Panc1 (cell line): ENCODE measurements around the gene MEIS1. TPM values are rescaled to one million over a fixed set of nuclear protein-coding genes. Genes with fewer than 3 reads are reported as not detected.

ENCODE experiments used
- ATAC-seq: fragments of 200-7000 bp; cut with Tn5 transposase; 2 replicates; pipeline ENCODE4 v1.9.1; 2020; ENCODE audit warnings: mild to moderate bottlenecking, moderate library complexity
- BruUV-seq: library from RNA; stranded (reverse); fragments of 400-500 nt; replicated peaks from 2 replicates; lab custom pipeline; 2021; lab: Mats Ljungman, UMichigan
- CTCF ChIA-PET: fragments of 300-600 bp; sonication (Branson Sonifier 250); formaldehyde crosslinking; loops from one replicate; lab custom pipeline; 2022; ENCODE audit warnings: antibody characterized with exemption; lab: Charles Lee
- POLR2A ChIA-PET: fragments of 300-600 bp; sonication (Branson Sonifier 250); formaldehyde crosslinking; loops from one replicate; lab custom pipeline; 2022; ENCODE audit warnings: antibody characterized with exemption; lab: Charles Lee
- DNase-seq: peaks from one replicate; pipeline ENCODE4 v3.0.0-alpha.2; 2010; ENCODE audit warnings: low read depth, low spot score
- H3K27ac ChIP-seq: 2 replicates; pipeline ENCODE4 v1.5.1; 2011; ENCODE audit warnings: mild to moderate bottlenecking, low read length, inconsistent platforms
- H3K27me3 ChIP-seq: fragments of 200-500 bp; sonication (Bioruptor generic); 2 replicates; pipeline ENCODE4 v1.6.0; 2014; ENCODE audit warnings: low read length, inconsistent platforms; ENCODE audit not compliant: control insufficient read depth, insufficient read depth
- H3K36me3 ChIP-seq: fragments of 200-500 bp; sonication (Bioruptor generic); 2 replicates; pipeline ENCODE4 v1.5.1; 2014; ENCODE audit warnings: inconsistent platforms, mild to moderate bottlenecking, low read length, moderate library complexity; ENCODE audit not compliant: control insufficient read depth, insufficient read depth
- H3K4me1 ChIP-seq: 2 replicates; pipeline ENCODE4 v1.5.1; 2011; ENCODE audit warnings: inconsistent platforms, mild to moderate bottlenecking, low read length, moderate library complexity; ENCODE audit not compliant: control insufficient read depth, insufficient read depth
- H3K4me3 ChIP-seq, 2 experiments: 2 replicates each; pipeline ENCODE4 v1.5.1; 2011 to 2012; ENCODE audit warnings: low read depth in 2 of 2, low read length in 2 of 2, mild to moderate bottlenecking in 2 of 2, inconsistent platforms in 1 of 2, moderate library complexity in 1 of 2
- H3K9me3 ChIP-seq: fragments of 200-500 bp; sonication (Bioruptor generic); 2 replicates; pipeline ENCODE4 v1.5.1; 2014; ENCODE audit warnings: low read depth, mild to moderate bottlenecking, inconsistent platforms, low read length, moderate library complexity; ENCODE audit not compliant: control insufficient read depth, insufficient read depth
- CTCF ChIP-seq: fragments of 450-650 bp; IDR thresholded peaks from 2 replicates; pipeline ENCODE4 v1.5.1; 2017; ENCODE audit warnings: mild to moderate bottlenecking
- POLR2AphosphoS5 ChIP-seq: IDR thresholded peaks from 2 replicates; pipeline ENCODE4 v1.6.1; 2012; ENCODE audit warnings: mild to moderate bottlenecking, low read depth, low read length, moderate library complexity
- REST ChIP-seq, 2 experiments: IDR thresholded peaks; 2 replicates each; pipeline ENCODE4 v1.6.1; 2011 to 2012; ENCODE audit warnings: low read depth in 2 of 2, control low read depth in 1 of 2, low read length in 1 of 2, mild to moderate bottlenecking in 1 of 2, moderate library complexity in 1 of 2; ENCODE audit not compliant: insufficient read depth in 1 of 2
- SIN3A ChIP-seq: IDR thresholded peaks from 2 replicates; pipeline ENCODE4 v1.6.1; 2012; ENCODE audit warnings: low read depth, mild to moderate bottlenecking, low read length, moderate library complexity, borderline replicate concordance; ENCODE audit not compliant: insufficient read depth
- TCF7L2 ChIP-seq: IDR thresholded peaks from 2 replicates; pipeline ENCODE4 v1.6.1; 2011; ENCODE audit warnings: mild to moderate bottlenecking, low read depth, low read length, inconsistent platforms
- in situ Hi-C: cut with HindIII; loops from 2 replicates; pipeline ENCODE4 v1.10.0; 2016; ENCODE audit warnings: low sequenced_read_pairs, low pct_unique_long_range_greater_than_20kb
- intact Hi-C: fragments of 100-400 bp; cut with micrococcal nuclease; formaldehyde crosslinking; loops from one replicate; pipeline ENCODE4 v1.10.0; 2022; ENCODE audit not compliant: unreplicated experiment
- total RNA-seq: library from RNA; stranded (reverse); gene quantifications from one replicate; pipeline ENCODE4 v1.2.1, GENCODE V29; 2021; ENCODE audit not compliant: unreplicated experiment

MEIS1 gene
- total RNA-seq, 1 experiment from 2014 or later = 2.0 TPM

GRCh38 chr2:66445925-66446871, 11.3 kb downstream of the MEIS1 start:
- Histone ChIP-seq H3K27me3 (peaks cover 9% of the 10 kb centered on the region), H3K4me3 (no peak overlapping the region), H3K4me1 (no peaks in the 10 kb centered on the region), H3K27ac (no peak overlapping the region), H3K9me3 (no peaks in the 10 kb centered on the region), H3K36me3 (no peaks in the 10 kb centered on the region)
- POLR2A ChIA-PET = no interaction called here
- CTCF ChIA-PET = interaction anchor here (0.5 kb wide), 1 partner anchor 11 kb away, joined by 4 read pairs; no protein-coding TSS in a partner anchor
- intact Hi-C loops (no loop called here), in situ Hi-C loops (no loop called here)
- DNase-seq = no peak
- BruUV-seq = no TSS peak
- TF ChIP-seq REST (IDR thresholded peaks at IDR 0.05; ENCODE audit: insufficient read depth in 1 of 2, low read depth in 2 of 2, low read length in 1 of 2) (no peak), TCF7L2 (no peak), POLR2AphosphoS5 (no peak), SIN3A (no peak), CTCF (no peak)
- ATAC-seq = no peak

GRCh38 chr2:66446941-66447340, 12.0 kb downstream of the MEIS1 start:
- POLR2A ChIA-PET = no interaction called here
- no peak overlapping the region for H3K4me3 ChIP-seq
- no TSS peak for BruUV-seq
- TF ChIP-seq TCF7L2 (no peak), REST (IDR thresholded peaks at IDR 0.05; ENCODE audit: insufficient read depth in 1 of 2, low read depth in 2 of 2, low read length in 1 of 2) (no peak), CTCF (no peak), POLR2AphosphoS5 (no peak), SIN3A (no peak)
- H3K36me3 ChIP-seq = no peaks in the 10 kb centered on the region
- ATAC-seq (no peak), DNase-seq (no peak)
- no peaks in the 10 kb centered on the region for H3K4me1 ChIP-seq
- no peak overlapping the region for H3K27ac ChIP-seq
- H3K9me3 ChIP-seq = no peaks in the 10 kb centered on the region
- in situ Hi-C loops = no loop called here
- peaks cover 3% of the 10 kb centered on the region; the same call in 1 of the 2 replicates for H3K27me3 ChIP-seq
- CTCF ChIA-PET = no interaction called here
- intact Hi-C loops = no loop called here
